Testis (tissue), 3 donors: ENCODE data around the gene MROH7. TPM values are rescaled to one million over a fixed set of nuclear protein-coding genes. Genes with fewer than 3 reads are reported as not detected.

Experiments used
- DNase-seq: peaks from one replicate; pipeline ENCODE4 v3.0.0-alpha.2; 2019
- H3K27ac ChIP-seq, 2 donors: fragments of 200-600 bp; sonication (generic); one replicate each; pipeline ENCODE4 v1.5.1; 2019
- H3K27me3 ChIP-seq: fragments of 200-600 bp; sonication (generic); one replicate; pipeline ENCODE4 v1.5.1; 2019
- H3K36me3 ChIP-seq: fragments of 200-600 bp; sonication (generic); one replicate; pipeline ENCODE4 v1.5.1; 2017; ENCODE audit warnings: low read depth; ENCODE audit errors: missing control alignments
- H3K4me1 ChIP-seq: fragments of 200-600 bp; sonication (generic); one replicate; pipeline ENCODE4 v1.5.1; 2019
- H3K4me3 ChIP-seq, 2 donors: fragments of 200-600 bp; sonication (generic); one replicate each; pipeline ENCODE4 v1.5.1; 2017 to 2019
- H3K9me3 ChIP-seq: fragments of 200-600 bp; sonication (generic); one replicate; pipeline ENCODE4 v1.5.1; 2017
- POLR2A ChIP-seq: fragments of 450-650 bp; IDR thresholded peaks from one replicate; pipeline ENCODE4 v1.6.1; 2017; ENCODE audit warnings: antibody characterized with exemption, mild to moderate bottlenecking, moderate library complexity
- WGBS, 2 donors: methylation state at CpG; one replicate each; pipeline ENCODE4 v1.1.5; 2018; 5-methylcytosine and 5-hydroxymethylcytosine counted together
- intact Hi-C: fragments of 100-400 bp; cut with DNase I; formaldehyde crosslinking; loops from one replicate; pipeline ENCODE4 v1.15.1; 2023; ENCODE audit warnings: low total_unique reads
- polyA plus RNA-seq: library from polyadenylated mRNA; stranded (reverse); fragments of 350-450 nt; fragmentation: Illumina TruSeq; extraction: RNeasy Lipid Tissue Mini Kit (QIAGEN cat#74804); gene quantifications from one replicate; pipeline ENCODE4 v1.2.3, GENCODE V29; 2014; ENCODE audit warnings: low read depth, low replicate concordance; ENCODE audit not compliant: insufficient read depth
- total RNA-seq, 2 donors: library from RNA; depleted of rRNA; stranded (reverse); fragments of >200 nt; gene quantifications; one replicate each; pipeline ENCODE4 v1.2.3, GENCODE V29; 2016
- TF ChIP-seq, protein P1 (sequence below), 3 experiments: fragments of 450-650 bp in 2 of 3; fragments of 200-600 bp in 1 of 3; sonication (generic) in 1 of 3; IDR thresholded peaks; one replicate each; pipeline ENCODE4 v1.5.1; 2016 to 2019; ENCODE audit warnings: antibody characterized with exemption in 3 of 3, mild to moderate bottlenecking in 2 of 3, moderate library complexity in 1 of 3

The MROH7 gene
- total and polyA plus RNA-seq, 3 donors from 2014 or later, result 72.7 to 236 (median 162) TPM

- H3K4me3 ChIP-seq, result no peak overlapping the region
- no peak overlapping the region for H3K27ac ChIP-seq
- no peaks in the 10 kb centered on the region for H3K9me3 ChIP-seq
- DNase-seq, result no peak
- WGBS, 2 donors, result 81 to 91% methylated on average over 2 of the region's 2 CpGs
- H3K4me1 ChIP-seq, result no peaks in the 10 kb centered on the region
- no peak for TF ChIP-seq POLR2A
- TF ChIP-seq, protein P1, sequence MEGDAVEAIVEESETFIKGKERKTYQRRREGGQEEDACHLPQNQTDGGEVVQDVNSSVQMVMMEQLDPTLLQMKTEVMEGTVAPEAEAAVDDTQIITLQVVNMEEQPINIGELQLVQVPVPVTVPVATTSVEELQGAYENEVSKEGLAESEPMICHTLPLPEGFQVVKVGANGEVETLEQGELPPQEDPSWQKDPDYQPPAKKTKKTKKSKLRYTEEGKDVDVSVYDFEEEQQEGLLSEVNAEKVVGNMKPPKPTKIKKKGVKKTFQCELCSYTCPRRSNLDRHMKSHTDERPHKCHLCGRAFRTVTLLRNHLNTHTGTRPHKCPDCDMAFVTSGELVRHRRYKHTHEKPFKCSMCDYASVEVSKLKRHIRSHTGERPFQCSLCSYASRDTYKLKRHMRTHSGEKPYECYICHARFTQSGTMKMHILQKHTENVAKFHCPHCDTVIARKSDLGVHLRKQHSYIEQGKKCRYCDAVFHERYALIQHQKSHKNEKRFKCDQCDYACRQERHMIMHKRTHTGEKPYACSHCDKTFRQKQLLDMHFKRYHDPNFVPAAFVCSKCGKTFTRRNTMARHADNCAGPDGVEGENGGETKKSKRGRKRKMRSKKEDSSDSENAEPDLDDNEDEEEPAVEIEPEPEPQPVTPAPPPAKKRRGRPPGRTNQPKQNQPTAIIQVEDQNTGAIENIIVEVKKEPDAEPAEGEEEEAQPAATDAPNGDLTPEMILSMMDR (IDR thresholded peaks at IDR 0.05), result no peak
- H3K27me3 ChIP-seq, result no peaks in the 10 kb centered on the region
- H3K36me3 ChIP-seq, result no peaks in the 10 kb centered on the region
- intact Hi-C loops, result no loop called here
Observed at GRCh38 chr1:54668567-54668966, 27.0 kb downstream of the MROH7 start.

DNA sequence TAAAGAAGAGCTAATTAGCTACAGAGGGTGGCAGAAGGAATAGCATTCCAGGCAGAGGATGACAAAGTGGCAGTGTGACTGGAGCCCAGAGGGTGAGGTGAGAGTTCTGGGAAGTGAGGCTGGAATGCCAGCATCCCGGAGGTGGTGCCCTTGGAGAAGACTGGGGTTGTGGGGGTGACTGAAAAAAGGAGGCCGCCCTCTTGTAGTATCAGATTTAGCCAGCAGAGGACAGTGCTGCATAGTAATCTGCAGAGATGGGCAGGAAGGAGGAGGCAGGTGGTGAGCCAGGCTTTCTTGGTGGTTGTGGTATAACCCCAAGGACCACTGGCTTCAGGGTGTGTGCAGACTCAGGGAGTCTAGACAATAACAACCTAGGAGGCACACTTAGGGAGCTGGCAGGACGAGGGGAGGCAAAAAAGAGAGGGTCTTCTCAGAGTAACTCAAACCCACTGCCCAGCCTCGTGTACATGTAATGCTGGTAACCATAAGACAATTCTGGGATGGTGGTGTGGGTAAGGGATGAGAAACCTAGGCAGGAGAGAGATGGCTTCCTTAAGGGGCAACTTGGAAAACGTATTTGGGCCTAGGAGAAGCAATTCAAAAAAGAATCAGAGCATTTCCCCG, 30.5 kb downstream of the MROH7 start:
- TF ChIP-seq, protein P1 (IDR thresholded peaks at IDR 0.05), result peak; percentile 29 to 60 (median 43)
- TF ChIP-seq POLR2A, result no peak
- no peaks in the 10 kb centered on the region for H3K36me3 ChIP-seq
- no peak overlapping the region for H3K27ac ChIP-seq
- peak; percentile 36 for DNase-seq
- intact Hi-C loops, result no loop called here
- no peaks in the 10 kb centered on the region for H3K27me3 ChIP-seq
- 82 to 86% methylated on average over 6 of the region's 6 CpGs for WGBS, 2 donors
- H3K9me3 ChIP-seq, result no peaks in the 10 kb centered on the region
- H3K4me3 ChIP-seq, result no peak overlapping the region
- H3K4me1 ChIP-seq, result no peaks in the 10 kb centered on the region

DNA sequence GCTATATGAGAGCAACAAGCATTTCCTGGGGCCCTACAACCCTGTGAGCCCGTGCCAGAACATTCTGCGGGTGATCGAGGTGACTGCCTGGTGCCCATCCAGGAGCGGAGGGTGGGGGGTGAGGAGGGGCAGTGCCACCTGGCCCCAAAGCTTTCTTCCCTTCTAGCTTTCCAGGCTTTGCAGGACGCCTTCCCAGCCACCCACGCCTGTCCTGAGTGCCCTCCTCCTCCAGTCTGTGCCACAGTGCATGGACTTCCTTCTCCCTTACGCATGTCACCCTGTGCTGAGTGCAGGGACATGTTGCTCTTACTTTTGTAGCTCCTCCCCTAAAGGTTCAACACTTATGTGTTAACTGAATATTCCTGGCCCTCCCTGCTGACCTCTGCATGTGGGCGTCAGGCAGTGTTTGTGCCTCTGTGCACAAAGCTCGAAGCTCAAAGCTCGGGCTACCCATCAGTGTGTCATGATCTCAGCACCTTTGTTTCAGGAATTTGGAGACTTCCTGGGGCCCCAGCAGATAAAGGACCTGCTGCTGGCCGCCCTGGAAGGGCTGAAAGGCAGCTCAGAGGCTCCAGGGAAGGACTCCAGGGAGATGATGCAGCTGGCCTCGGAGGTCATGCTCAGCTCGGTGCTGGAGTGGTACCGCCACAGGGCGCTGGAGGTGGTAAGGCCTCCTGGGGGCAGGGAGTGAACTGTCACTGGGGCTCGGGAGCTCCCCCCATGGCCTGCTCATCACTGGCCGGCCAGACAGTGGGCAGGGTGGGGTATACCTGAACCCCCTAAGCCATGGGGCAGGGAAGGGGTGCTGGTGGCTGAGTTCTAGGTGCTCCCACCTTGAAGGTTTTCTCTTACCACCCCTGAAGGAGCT, 37.4 kb downstream of the MROH7 start:
- H3K27ac ChIP-seq, result no peak overlapping the region
- H3K4me1 ChIP-seq, result no peaks in the 10 kb centered on the region
- H3K4me3 ChIP-seq, result no peak overlapping the region
- no peak for TF ChIP-seq POLR2A
- TF ChIP-seq, protein P1 (IDR thresholded peaks at IDR 0.05), result no peak
- no peak for DNase-seq
- 75 to 83% methylated on average over 10 to 17 of the region's 17 CpGs for WGBS, 2 donors
- no peaks in the 10 kb centered on the region for H3K9me3 ChIP-seq
- intact Hi-C loops, result no loop called here
- H3K27me3 ChIP-seq, result no peaks in the 10 kb centered on the region
- no peaks in the 10 kb centered on the region for H3K36me3 ChIP-seq

DNA sequence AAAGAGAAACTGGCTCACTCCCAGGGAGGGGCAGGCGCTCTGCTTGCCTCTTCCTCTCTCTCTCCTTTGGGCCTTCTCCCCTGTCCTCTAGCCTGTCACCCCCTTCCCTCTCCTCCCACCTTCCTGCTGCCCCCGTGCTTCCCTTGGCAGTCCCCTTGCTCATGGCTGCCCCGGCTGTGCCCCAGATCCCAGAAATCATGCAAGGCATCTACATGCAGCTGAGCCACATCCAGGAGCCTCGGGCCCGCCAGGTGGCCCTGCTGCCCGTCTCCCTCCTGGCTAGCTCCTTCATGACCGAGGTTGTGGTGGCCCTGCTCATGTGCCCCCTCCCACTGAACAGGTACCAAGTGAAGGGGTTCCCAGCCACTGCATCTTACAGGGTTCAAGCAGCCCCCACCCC, 38.1 kb downstream of the MROH7 start:
- 90 to 92% methylated on average over 5 to 7 of the region's 7 CpGs for WGBS, 2 donors
- H3K27ac ChIP-seq, result no peak overlapping the region
- no peaks in the 10 kb centered on the region for H3K4me1 ChIP-seq
- H3K9me3 ChIP-seq, result no peaks in the 10 kb centered on the region
- DNase-seq, result no peak
- intact Hi-C loops, result no loop called here
- no peak overlapping the region for H3K4me3 ChIP-seq
- H3K36me3 ChIP-seq, result no peaks in the 10 kb centered on the region
- H3K27me3 ChIP-seq, result no peaks in the 10 kb centered on the region
- no peak for TF ChIP-seq POLR2A
- TF ChIP-seq, protein P1 (IDR thresholded peaks at IDR 0.05), result no peak
